ENCODE data around the gene ITPR1. TPM values are rescaled to one million over a fixed set of nuclear protein-coding genes. Genes with fewer than 3 reads are reported as not detected.

Gene ITPR1
- total and polyA plus RNA-seq, 4 donors, result 3.7 to 39.4 (median 8.2) TPM

DNA sequence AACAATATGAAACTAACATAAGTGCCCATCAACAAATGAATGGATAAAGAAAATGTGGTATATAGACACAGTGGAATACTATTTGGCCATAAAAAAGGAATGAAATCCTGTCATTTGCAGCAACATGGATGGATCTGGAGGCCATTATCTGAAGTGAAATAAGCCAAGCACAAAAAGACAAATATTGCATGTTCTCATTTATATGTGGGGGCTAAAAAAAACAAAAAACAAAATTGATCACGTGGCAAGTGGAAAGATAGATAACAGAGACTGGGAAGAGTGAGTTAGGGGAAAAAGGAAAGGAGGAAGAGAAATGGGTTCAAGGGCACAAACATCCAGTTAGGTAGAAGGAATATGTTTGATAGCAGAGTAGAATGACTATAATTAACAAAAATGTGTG is 330.2 kb downstream of the ITPR1 start:
- Histone ChIP-seq H3K36me3 (ENCODE audit: control insufficient read depth in 4 of 4, insufficient read depth in 3 of 4, low read depth in 1 of 4, low read length in 3 of 4) (peaks cover 0 to 3% (median under 1%) of the 10 kb centered on the region in 4 donors), H3K27ac (ENCODE audit: low read depth in 1 of 2, low read length in 2 of 2) (no peak overlapping the region), H3K9ac (ENCODE audit: low read depth in 1 of 2, low read length in 2 of 2) (no peak overlapping the region), H3K27me3 (ENCODE audit: control insufficient read depth in 4 of 4, insufficient read depth in 4 of 4, low read length in 3 of 4) (no peaks in the 10 kb centered on the region), H3K4me3 (ENCODE audit: low read depth in 1 of 3, low read length in 3 of 3) (no peak overlapping the region), H3K9me3 (ENCODE audit: control insufficient read depth in 4 of 4, low read length in 3 of 4) (no peaks in the 10 kb centered on the region), H3K4me1 (ENCODE audit: control insufficient read depth in 4 of 4, insufficient read depth in 4 of 4, low read length in 3 of 4) (peaks cover 0 to 19% (median 12%) of the 10 kb centered on the region in 4 donors)
- no peak for DNase-seq (ENCODE audit: low spot score)
- TF ChIP-seq, protein P1, sequence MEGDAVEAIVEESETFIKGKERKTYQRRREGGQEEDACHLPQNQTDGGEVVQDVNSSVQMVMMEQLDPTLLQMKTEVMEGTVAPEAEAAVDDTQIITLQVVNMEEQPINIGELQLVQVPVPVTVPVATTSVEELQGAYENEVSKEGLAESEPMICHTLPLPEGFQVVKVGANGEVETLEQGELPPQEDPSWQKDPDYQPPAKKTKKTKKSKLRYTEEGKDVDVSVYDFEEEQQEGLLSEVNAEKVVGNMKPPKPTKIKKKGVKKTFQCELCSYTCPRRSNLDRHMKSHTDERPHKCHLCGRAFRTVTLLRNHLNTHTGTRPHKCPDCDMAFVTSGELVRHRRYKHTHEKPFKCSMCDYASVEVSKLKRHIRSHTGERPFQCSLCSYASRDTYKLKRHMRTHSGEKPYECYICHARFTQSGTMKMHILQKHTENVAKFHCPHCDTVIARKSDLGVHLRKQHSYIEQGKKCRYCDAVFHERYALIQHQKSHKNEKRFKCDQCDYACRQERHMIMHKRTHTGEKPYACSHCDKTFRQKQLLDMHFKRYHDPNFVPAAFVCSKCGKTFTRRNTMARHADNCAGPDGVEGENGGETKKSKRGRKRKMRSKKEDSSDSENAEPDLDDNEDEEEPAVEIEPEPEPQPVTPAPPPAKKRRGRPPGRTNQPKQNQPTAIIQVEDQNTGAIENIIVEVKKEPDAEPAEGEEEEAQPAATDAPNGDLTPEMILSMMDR (IDR thresholded peaks at IDR 0.05; ENCODE audit: low read depth, low read length, missing input control), result no peak
- no peak for TF ChIP-seq HNF4A (conservative IDR thresholded peaks at IDR 0.05)
- no peak for TF ChIP-seq NR2F2 (IDR thresholded peaks at IDR 0.05)
- TF ChIP-seq, protein P2, sequence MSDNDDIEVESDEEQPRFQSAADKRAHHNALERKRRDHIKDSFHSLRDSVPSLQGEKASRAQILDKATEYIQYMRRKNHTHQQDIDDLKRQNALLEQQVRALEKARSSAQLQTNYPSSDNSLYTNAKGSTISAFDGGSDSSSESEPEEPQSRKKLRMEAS (IDR thresholded peaks at IDR 0.05), result no peak
- TF ChIP-seq, protein P3, sequence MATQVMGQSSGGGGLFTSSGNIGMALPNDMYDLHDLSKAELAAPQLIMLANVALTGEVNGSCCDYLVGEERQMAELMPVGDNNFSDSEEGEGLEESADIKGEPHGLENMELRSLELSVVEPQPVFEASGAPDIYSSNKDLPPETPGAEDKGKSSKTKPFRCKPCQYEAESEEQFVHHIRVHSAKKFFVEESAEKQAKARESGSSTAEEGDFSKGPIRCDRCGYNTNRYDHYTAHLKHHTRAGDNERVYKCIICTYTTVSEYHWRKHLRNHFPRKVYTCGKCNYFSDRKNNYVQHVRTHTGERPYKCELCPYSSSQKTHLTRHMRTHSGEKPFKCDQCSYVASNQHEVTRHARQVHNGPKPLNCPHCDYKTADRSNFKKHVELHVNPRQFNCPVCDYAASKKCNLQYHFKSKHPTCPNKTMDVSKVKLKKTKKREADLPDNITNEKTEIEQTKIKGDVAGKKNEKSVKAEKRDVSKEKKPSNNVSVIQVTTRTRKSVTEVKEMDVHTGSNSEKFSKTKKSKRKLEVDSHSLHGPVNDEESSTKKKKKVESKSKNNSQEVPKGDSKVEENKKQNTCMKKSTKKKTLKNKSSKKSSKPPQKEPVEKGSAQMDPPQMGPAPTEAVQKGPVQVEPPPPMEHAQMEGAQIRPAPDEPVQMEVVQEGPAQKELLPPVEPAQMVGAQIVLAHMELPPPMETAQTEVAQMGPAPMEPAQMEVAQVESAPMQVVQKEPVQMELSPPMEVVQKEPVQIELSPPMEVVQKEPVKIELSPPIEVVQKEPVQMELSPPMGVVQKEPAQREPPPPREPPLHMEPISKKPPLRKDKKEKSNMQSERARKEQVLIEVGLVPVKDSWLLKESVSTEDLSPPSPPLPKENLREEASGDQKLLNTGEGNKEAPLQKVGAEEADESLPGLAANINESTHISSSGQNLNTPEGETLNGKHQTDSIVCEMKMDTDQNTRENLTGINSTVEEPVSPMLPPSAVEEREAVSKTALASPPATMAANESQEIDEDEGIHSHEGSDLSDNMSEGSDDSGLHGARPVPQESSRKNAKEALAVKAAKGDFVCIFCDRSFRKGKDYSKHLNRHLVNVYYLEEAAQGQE (IDR thresholded peaks at IDR 0.05), result no peak
- TF ChIP-seq TAF1 (conservative IDR thresholded peaks at IDR 0.05), result no peak
- TF ChIP-seq HNF4G (IDR thresholded peaks at IDR 0.05), result no peak
- no peak for TF ChIP-seq GABPA (IDR thresholded peaks at IDR 0.05 in 1 of 2, conservative IDR thresholded peaks at IDR 0.05 in 1 of 2)
- TF ChIP-seq RAD21 (IDR thresholded peaks at IDR 0.05), result no peak
- TF ChIP-seq SP1 (IDR thresholded peaks at IDR 0.05), result no peak
- TF ChIP-seq FOXA2 (IDR thresholded peaks at IDR 0.05), result no peak
- no peak for TF ChIP-seq RXRA (IDR thresholded peaks at IDR 0.05)
- no peak for TF ChIP-seq YY1 (IDR thresholded peaks at IDR 0.05)
- TF ChIP-seq JUND (IDR thresholded peaks at IDR 0.05), result no peak
- TF ChIP-seq FOXA1 (IDR thresholded peaks at IDR 0.05), result no peak
- 88% methylated on average over 1 of the region's 1 CpG for WGBS

DNA sequence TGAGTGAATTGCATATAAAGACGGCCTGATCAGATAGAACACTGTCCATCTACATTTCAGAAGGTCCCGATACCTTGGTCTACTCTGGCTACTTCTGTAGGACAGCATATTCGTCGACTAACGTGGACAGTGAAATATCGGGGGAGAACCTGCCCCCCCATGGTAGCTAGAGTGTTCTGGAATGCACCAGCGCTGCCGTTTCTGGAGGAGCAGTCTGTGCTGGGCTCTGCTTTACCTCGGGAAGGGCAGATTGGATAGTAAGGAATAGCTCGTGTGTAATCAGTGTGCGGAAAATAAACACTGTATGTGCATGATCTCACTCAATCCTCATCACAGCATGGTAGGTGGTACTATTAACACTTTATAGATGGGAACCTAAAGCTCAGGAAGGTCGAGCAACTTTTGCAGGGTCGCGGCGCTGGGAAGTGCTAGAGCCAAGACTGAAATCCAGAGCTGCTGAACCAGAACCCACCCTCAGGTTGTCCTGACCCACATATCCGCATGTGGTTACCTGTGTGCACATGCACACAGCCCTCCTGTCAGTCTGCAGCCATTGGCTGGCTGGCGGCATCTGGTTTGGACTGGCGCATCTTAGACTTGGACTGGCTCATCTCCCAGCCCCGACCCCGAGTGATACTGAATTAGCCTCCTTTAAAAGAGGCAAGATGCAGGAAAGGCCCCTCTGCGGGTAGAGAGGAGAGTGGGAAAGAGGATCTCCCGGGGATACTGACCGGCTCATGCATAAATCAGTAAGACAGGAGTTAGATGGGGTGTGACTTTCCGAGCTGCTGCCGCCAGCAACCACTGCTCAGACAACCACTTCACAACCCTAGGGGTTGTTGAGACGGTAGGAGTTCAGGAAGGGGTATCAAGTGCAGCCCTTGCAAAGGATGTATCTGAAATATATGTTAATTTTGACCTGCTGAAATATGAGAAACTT is 331.1 kb downstream of the ITPR1 start:
- H3K4me1 ChIP-seq (ENCODE audit: control insufficient read depth in 4 of 4, insufficient read depth in 4 of 4, low read length in 3 of 4), result peaks cover 0 to 19% (median 12%) of the 10 kb centered on the region in 4 donors
- DNase-seq (ENCODE audit: low spot score), result no peak
- no peak for TF ChIP-seq EGR1 (IDR thresholded peaks at IDR 0.05; ENCODE audit: low read depth in 2 of 2)
- TF ChIP-seq GABPA (IDR thresholded peaks at IDR 0.05 in 1 of 2, conservative IDR thresholded peaks at IDR 0.05 in 1 of 2), result no peak
- no peak for TF ChIP-seq HNF4G (IDR thresholded peaks at IDR 0.05)
- TF ChIP-seq, protein P3 (IDR thresholded peaks at IDR 0.05), result no peak
- no peak for TF ChIP-seq JUND (IDR thresholded peaks at IDR 0.05)
- TF ChIP-seq NR2F2 (IDR thresholded peaks at IDR 0.05), result no peak
- TF ChIP-seq FOXA2 (IDR thresholded peaks at IDR 0.05), result no peak
- TF ChIP-seq, protein P1 (IDR thresholded peaks at IDR 0.05; ENCODE audit: low read depth, low read length, missing input control), result no peak
- H3K36me3 ChIP-seq (ENCODE audit: control insufficient read depth in 4 of 4, insufficient read depth in 3 of 4, low read depth in 1 of 4, low read length in 3 of 4), result no peaks in the 10 kb centered on the region
- no peaks in the 10 kb centered on the region for H3K27me3 ChIP-seq (ENCODE audit: control insufficient read depth in 4 of 4, insufficient read depth in 4 of 4, low read length in 3 of 4)
- H3K9me3 ChIP-seq (ENCODE audit: control insufficient read depth in 4 of 4, low read length in 3 of 4), result no peaks in the 10 kb centered on the region
- H3K27ac ChIP-seq (ENCODE audit: low read depth in 1 of 2, low read length in 2 of 2), result no peak overlapping the region
- WGBS, result 97% methylated on average over 26 of the region's 26 CpGs
- no peak overlapping the region for H3K9ac ChIP-seq (ENCODE audit: low read depth in 1 of 2, low read length in 2 of 2)
- H3K4me3 ChIP-seq (ENCODE audit: low read depth in 1 of 3, low read length in 3 of 3), result no peak overlapping the region
